K562 (cell line): ENCODE measurements around the gene LY6G6C. TPM values are rescaled to one million over a fixed set of nuclear protein-coding genes. Genes with fewer than 3 reads are reported as not detected.

Experiments
- CBX3 ChIP-seq, 2 experiments: IDR thresholded peaks; 1 replicate in 1 of 2; 2 replicates in 1 of 2; pipeline ENCODE4 v1.6.1; 2012; ENCODE audit warnings: inconsistent platforms in 2 of 2, low read length in 2 of 2, borderline replicate concordance in 1 of 2, control low read depth in 1 of 2
- JUND ChIP-seq, 2 experiments: IDR thresholded peaks; 2 replicates in 1 of 2; 3 replicates in 1 of 2; pipeline ENCODE4 v1.6.1; 2011; ENCODE audit warnings: borderline replicate concordance in 2 of 2, low read depth in 2 of 2, low read length in 2 of 2, improper control_type of control experiment in 1 of 2, missing biosample characterization in 1 of 2, missing genetic modification characterization in 1 of 2, missing genetic modification reagents in 1 of 2
- MAFF ChIP-seq: IDR thresholded peaks from 2 replicates; pipeline ENCODE4 v1.6.1; 2012; ENCODE audit warnings: low read length, improper control_type of control experiment
- SMARCA4 ChIP-seq: fragments of 450-650 bp; IDR thresholded peaks from 2 replicates; pipeline ENCODE4 v1.6.1; 2016
- TBL1XR1 ChIP-seq, 2 experiments: IDR thresholded peaks; 2 replicates each; pipeline ENCODE4 v1.6.1; 2012; ENCODE audit warnings: improper control_type of control experiment in 2 of 2, low read length in 2 of 2, mild to moderate bottlenecking in 1 of 2
- TCF7L2 ChIP-seq: fragments of 150-350 bp; IDR thresholded peaks from 2 replicates; pipeline ENCODE4 v1.6.1; 2016; ENCODE audit warnings: low read depth, mild to moderate bottlenecking, low read length, moderate library complexity
- ZFP1 ChIP-seq: fragments of 450-650 bp; formaldehyde crosslinking; IDR thresholded peaks from 2 replicates; pipeline ENCODE4 v1.4.0; 2020; ENCODE audit warnings: mild to moderate bottlenecking, mixed read lengths
- ZNF143 ChIP-seq: sonication (generic); formaldehyde crosslinking; IDR thresholded peaks from 2 replicates; pipeline ENCODE4 v1.9.0; 2022; ENCODE audit warnings: mild to moderate bottlenecking, missing genetic modification reagents
- ZNF232 ChIP-seq: sonication (generic); formaldehyde crosslinking; IDR thresholded peaks from 2 replicates; pipeline ENCODE4 v1.8.0; 2022; ENCODE audit warnings: mild to moderate bottlenecking, missing genetic modification reagents
- polyA plus RNA-seq, 8 experiments: library from polyadenylated mRNA; depleted of rRNA in 4 of 8; stranded (reverse) in 5 of 8; unstranded in 3 of 8; fragments of >200 nt; fragmentation: Nextera tagmentation in 2 of 8; fragmentation: Illumina TruSeq in 1 of 8; extraction: Ambion mirVana in 2 of 8; extraction: Trizol in 1 of 8; gene quantifications; 2 replicates each; pipeline versions ENCODE4 v1.2.1 to v1.2.3, GENCODE V29; 2011 to 2014; ENCODE audit warnings: inconsistent platforms in 1 of 8, missing spikeins in 1 of 8
- total RNA-seq, 7 experiments: library from RNA; depleted of rRNA in 6 of 7; stranded (reverse); fragments of >200 nt in 6 of 7; fragmentation: Illumina TruSeq in 2 of 7; extraction: Trizol in 2 of 7; gene quantifications; 2 replicates each; pipeline versions ENCODE4 v1.2.1 to v1.2.3, GENCODE V29; 2011 to 2021; ENCODE audit warnings: low replicate concordance in 1 of 7
- TF ChIP-seq, protein P1 (sequence below), 2 experiments: fragments of 450-650 bp in 1 of 2; sonication (generic) in 1 of 2; formaldehyde crosslinking in 1 of 2; IDR thresholded peaks; 2 replicates each; pipeline versions ENCODE4 v1.7.1 to v1.9.0; 2016 to 2022; ENCODE audit warnings: inconsistent platforms in 1 of 2, mild to moderate bottlenecking in 1 of 2, missing genetic modification reagents in 1 of 2
- TF ChIP-seq, protein P2 (sequence below): fragments of 150-350 bp; IDR thresholded peaks from 2 replicates; pipeline ENCODE4 v1.6.1; 2014; ENCODE audit warnings: low read depth, mild to moderate bottlenecking, low read length, borderline replicate concordance
- TF ChIP-seq, protein P3 (sequence below): fragments of 250-450 bp; sonication (Bioruptor Pico); IDR thresholded peaks from 2 replicates; pipeline ENCODE4 v1.5.0; 2020; ENCODE audit warnings: mild to moderate bottlenecking

Gene LY6G6C
- total and polyA plus RNA-seq, 9 of the 15 experiments (the other 6 are each of a cell fraction or from before 2014, with no cell fraction given), result 0.06 to 0.20 TPM; not detected in 7

DNA sequence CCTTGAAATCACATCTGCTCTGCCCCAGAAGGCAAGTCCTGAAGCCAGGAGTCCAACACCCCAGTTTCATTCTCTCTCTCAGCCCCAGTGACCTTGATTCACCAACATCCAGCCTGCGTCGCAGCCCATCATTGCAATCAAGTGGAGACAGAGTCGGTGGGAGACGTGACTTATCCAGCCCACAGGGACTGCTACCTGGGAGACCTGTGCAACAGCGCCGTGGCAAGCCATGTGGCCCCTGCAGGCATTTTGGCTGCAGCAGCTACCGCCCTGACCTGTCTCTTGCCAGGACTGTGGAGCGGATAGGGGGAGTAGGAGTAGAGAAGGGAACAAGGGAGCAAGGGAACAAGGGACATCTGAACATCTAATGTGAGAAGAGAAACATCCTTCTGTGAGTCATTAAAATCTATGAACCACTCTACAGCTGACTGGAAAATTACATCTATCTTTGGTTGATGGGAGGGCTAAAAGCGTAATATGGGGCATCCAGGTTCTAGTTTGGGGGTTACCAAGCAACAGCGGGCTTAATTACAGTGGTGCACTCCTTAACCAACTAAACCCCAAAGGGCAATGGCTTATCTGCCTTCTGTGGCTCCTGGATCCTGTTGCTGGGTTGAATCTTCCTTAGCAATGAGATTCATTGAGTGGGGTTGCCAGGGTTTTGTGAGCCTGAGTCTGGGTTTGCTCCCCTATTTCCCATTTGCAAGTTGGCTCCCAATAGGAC, 3.9 kb downstream of the LY6G6C start (continued):
- TF ChIP-seq TCF7L2 (no peak), JUND (IDR thresholded peaks at IDR 0.05; ENCODE audit: borderline replicate concordance, low read depth, low read length) (peak; percentile 40; the same call in 1 of the 2 replicates), JUND (tag; IDR thresholded peaks at IDR 0.05; ENCODE audit: borderline replicate concordance, low read depth, low read length) (no peak; the same call in 2 of the 3 replicates), ZNF143 (no peak), CBX3 (IDR thresholded peaks at IDR 0.05; ENCODE audit: borderline replicate concordance in 1 of 2, low read length in 2 of 2) (peak in 1 of 2 experiments; percentile 92; a peak in 2 of 3 replicates), ZFP1 (CRISPR knock-in tag) (no peak), TBL1XR1 (IDR thresholded peaks at IDR 0.05; ENCODE audit: low read length in 2 of 2) (0 out of 4 replicates have a peak, but pooled peaks of 1 of the 2 experiments have one; percentile 19), MAFF (no peak), ZNF232 (CRISPR knock-in tag) (0 out of 2 replicates have a peak, but pooled peaks have one; percentile 6), SMARCA4 (peak; percentile 93)
- TF ChIP-seq, protein P1, sequence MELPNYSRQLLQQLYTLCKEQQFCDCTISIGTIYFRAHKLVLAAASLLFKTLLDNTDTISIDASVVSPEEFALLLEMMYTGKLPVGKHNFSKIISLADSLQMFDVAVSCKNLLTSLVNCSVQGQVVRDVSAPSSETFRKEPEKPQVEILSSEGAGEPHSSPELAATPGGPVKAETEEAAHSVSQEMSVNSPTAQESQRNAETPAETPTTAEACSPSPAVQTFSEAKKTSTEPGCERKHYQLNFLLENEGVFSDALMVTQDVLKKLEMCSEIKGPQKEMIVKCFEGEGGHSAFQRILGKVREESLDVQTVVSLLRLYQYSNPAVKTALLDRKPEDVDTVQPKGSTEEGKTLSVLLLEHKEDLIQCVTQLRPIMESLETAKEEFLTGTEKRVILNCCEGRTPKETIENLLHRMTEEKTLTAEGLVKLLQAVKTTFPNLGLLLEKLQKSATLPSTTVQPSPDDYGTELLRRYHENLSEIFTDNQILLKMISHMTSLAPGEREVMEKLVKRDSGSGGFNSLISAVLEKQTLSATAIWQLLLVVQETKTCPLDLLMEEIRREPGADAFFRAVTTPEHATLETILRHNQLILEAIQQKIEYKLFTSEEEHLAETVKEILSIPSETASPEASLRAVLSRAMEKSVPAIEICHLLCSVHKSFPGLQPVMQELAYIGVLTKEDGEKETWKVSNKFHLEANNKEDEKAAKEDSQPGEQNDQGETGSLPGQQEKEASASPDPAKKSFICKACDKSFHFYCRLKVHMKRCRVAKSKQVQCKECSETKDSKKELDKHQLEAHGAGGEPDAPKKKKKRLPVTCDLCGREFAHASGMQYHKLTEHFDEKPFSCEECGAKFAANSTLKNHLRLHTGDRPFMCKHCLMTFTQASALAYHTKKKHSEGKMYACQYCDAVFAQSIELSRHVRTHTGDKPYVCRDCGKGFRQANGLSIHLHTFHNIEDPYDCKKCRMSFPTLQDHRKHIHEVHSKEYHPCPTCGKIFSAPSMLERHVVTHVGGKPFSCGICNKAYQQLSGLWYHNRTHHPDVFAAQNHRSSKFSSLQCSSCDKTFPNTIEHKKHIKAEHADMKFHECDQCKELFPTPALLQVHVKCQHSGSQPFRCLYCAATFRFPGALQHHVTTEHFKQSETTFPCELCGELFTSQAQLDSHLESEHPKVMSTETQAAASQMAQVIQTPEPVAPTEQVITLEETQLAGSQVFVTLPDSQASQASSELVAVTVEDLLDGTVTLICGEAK (IDR thresholded peaks at IDR 0.05), result peak; percentile 33; the same call in 1 of the 2 replicates
- TF ChIP-seq, protein P1 (CRISPR knock-in tag; IDR thresholded peaks at IDR 0.05), result no peak
- TF ChIP-seq, protein P2, sequence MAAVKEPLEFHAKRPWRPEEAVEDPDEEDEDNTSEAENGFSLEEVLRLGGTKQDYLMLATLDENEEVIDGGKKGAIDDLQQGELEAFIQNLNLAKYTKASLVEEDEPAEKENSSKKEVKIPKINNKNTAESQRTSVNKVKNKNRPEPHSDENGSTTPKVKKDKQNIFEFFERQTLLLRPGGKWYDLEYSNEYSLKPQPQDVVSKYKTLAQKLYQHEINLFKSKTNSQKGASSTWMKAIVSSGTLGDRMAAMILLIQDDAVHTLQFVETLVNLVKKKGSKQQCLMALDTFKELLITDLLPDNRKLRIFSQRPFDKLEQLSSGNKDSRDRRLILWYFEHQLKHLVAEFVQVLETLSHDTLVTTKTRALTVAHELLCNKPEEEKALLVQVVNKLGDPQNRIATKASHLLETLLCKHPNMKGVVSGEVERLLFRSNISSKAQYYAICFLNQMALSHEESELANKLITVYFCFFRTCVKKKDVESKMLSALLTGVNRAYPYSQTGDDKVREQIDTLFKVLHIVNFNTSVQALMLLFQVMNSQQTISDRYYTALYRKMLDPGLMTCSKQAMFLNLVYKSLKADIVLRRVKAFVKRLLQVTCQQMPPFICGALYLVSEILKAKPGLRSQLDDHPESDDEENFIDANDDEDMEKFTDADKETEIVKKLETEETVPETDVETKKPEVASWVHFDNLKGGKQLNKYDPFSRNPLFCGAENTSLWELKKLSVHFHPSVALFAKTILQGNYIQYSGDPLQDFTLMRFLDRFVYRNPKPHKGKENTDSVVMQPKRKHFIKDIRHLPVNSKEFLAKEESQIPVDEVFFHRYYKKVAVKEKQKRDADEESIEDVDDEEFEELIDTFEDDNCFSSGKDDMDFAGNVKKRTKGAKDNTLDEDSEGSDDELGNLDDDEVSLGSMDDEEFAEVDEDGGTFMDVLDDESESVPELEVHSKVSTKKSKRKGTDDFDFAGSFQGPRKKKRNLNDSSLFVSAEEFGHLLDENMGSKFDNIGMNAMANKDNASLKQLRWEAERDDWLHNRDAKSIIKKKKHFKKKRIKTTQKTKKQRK, result no peak
- TF ChIP-seq, protein P3, sequence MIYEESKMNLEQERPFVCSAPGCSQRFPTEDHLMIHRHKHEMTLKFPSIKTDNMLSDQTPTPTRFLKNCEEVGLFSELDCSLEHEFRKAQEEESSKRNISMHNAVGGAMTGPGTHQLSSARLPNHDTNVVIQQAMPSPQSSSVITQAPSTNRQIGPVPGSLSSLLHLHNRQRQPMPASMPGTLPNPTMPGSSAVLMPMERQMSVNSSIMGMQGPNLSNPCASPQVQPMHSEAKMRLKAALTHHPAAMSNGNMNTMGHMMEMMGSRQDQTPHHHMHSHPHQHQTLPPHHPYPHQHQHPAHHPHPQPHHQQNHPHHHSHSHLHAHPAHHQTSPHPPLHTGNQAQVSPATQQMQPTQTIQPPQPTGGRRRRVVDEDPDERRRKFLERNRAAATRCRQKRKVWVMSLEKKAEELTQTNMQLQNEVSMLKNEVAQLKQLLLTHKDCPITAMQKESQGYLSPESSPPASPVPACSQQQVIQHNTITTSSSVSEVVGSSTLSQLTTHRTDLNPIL (CRISPR knock-in tag), result no peak
